ENCODE results near the gene FAF1. TPM values are rescaled to one million over a fixed set of nuclear protein-coding genes. Genes with fewer than 3 reads are reported as not detected.
A peak's percentile ranks its signal among the peaks of the same experiment; 100 is the strongest.

Gene FAF1
- total RNA-seq, 1 experiment from 2014 or later: 78.7 TPM

DNA sequence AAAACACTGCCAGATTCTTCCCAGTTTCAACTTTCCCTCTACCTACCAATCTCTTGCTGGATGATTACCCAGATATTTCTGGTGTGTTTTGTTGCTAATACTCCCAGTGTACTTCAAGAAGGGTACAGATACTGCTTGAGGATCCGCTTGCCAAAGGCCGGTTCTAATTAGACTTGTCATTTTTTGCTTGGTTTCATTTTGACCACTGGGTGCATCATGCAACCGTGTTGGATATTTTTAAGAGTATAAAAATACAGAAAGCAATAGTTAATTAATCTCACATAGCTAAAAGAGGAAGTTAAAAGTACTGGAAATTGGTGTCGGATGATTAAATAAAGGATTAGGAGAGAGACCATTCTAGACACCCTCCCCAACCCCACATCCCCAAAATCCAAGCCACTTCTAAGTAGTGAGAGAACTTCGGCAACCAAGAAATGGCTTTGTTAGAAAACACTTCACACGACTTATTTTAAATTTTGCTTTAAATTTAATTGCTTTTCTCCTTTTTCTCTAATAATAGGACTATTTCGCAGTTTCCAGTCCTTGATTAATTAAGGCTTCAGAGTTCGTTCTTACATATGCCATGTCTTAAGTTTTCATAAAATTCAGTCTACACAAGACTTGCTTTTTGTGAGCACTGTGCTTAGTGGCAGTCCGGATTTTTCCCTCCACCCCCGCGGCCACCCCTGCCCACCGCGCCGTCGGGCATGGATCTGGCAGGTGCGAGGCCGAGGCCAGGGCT is 7.5 kb upstream of the FAF1 start:
- TF ChIP-seq, protein P1, sequence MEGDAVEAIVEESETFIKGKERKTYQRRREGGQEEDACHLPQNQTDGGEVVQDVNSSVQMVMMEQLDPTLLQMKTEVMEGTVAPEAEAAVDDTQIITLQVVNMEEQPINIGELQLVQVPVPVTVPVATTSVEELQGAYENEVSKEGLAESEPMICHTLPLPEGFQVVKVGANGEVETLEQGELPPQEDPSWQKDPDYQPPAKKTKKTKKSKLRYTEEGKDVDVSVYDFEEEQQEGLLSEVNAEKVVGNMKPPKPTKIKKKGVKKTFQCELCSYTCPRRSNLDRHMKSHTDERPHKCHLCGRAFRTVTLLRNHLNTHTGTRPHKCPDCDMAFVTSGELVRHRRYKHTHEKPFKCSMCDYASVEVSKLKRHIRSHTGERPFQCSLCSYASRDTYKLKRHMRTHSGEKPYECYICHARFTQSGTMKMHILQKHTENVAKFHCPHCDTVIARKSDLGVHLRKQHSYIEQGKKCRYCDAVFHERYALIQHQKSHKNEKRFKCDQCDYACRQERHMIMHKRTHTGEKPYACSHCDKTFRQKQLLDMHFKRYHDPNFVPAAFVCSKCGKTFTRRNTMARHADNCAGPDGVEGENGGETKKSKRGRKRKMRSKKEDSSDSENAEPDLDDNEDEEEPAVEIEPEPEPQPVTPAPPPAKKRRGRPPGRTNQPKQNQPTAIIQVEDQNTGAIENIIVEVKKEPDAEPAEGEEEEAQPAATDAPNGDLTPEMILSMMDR (IDR thresholded peaks at IDR 0.05; ENCODE audit: insufficient read depth in 1 of 2, low read depth in 1 of 2, low read length in 1 of 2, severe bottlenecking in 1 of 2, unreplicated experiment in 1 of 2): peak in 1 of 2 experiments; percentile 30
- intact Hi-C loops (cut with micrococcal nuclease; ENCODE audit: unreplicated experiment): loop anchor here (1.0 to 10.0 kb wide), 4 partner anchors 7 to 193 kb away; partner anchors contain the start of gene FAF1
- Mint-ChIP-seq H3K36me3 (ENCODE audit: insufficient read depth, unreplicated experiment) (no peaks in the 10 kb centered on the region), H3K27ac (ENCODE audit: unreplicated experiment) (no peak overlapping the region), H3K9me3 (ENCODE audit: unreplicated experiment) (no peaks in the 10 kb centered on the region), H3K4me1 (ENCODE audit: low read depth, unreplicated experiment) (no peaks in the 10 kb centered on the region), H3K4me3 (ENCODE audit: unreplicated experiment) (peak overlapping the region; percentile 81), H3K27me3 (ENCODE audit: insufficient read depth, unreplicated experiment) (no peaks in the 10 kb centered on the region)
- H3K4me3 ChIP-seq (ENCODE audit: low read depth, low read length): peak overlapping the region; percentile 79
- no peaks in the 10 kb centered on the region for H3K36me3 ChIP-seq (ENCODE audit: control insufficient read depth, insufficient read depth, low read length)
- ChIA-PET CTCF (interaction anchor here (1.8 kb wide), 1 partner anchor 38 kb away, joined by 9 read pairs; no protein-coding TSS in a partner anchor), POLR2A (interaction anchor here (0.6 kb wide), 1 partner anchor 96 kb away, joined by 8 read pairs; no protein-coding TSS in a partner anchor)
- TSS peak; percentile 55 for BruUV-seq (replicated peaks)
- H3K27me3 ChIP-seq (replicated peaks; ENCODE audit: control insufficient read depth, insufficient read depth, low read length): no peaks in the 10 kb centered on the region
- H3K4me1 ChIP-seq: no peaks in the 10 kb centered on the region
- H3K9me3 ChIP-seq: no peaks in the 10 kb centered on the region
- DNase-seq: no peak

DNA sequence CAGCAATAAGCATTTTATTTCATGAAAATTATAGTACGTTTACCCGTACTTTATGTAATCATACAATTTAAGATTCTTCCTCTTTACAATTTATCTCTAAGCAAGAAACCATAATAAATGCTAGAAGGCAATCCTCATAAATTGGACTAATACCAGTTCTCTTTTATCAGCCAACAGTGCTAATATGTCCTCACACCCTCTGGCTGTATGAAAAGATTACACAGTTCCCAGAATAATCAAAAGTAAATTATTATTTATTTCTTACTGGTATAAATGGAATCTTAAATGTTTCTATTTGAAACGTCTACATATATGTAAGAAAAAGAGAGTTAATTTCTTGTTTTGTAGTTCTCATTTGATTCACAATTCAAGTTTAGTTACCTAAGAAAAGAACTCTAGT is 6.9 kb upstream of the FAF1 start:
- intact Hi-C loops (cut with micrococcal nuclease; ENCODE audit: unreplicated experiment): loop anchor here (5.0 to 10.0 kb wide), 2 partner anchors 40 to 192 kb away; no protein-coding TSS in a partner anchor
- POLR2A ChIA-PET: no interaction called here
- no peaks in the 10 kb centered on the region for H3K9me3 ChIP-seq
- Mint-ChIP-seq H3K4me3 (ENCODE audit: unreplicated experiment) (peak overlapping the region; percentile 81), H3K27me3 (ENCODE audit: insufficient read depth, unreplicated experiment) (no peaks in the 10 kb centered on the region), H3K9me3 (ENCODE audit: unreplicated experiment) (no peaks in the 10 kb centered on the region), H3K4me1 (ENCODE audit: low read depth, unreplicated experiment) (no peaks in the 10 kb centered on the region), H3K27ac (ENCODE audit: unreplicated experiment) (no peak overlapping the region), H3K36me3 (ENCODE audit: insufficient read depth, unreplicated experiment) (no peaks in the 10 kb centered on the region)
- no TSS peak for BruUV-seq (replicated peaks)
- no peak overlapping the region for H3K4me3 ChIP-seq (ENCODE audit: low read depth, low read length)
- TF ChIP-seq, protein P1 (IDR thresholded peaks at IDR 0.05; ENCODE audit: insufficient read depth in 1 of 2, low read depth in 1 of 2, low read length in 1 of 2, severe bottlenecking in 1 of 2, unreplicated experiment in 1 of 2): no peak
- no peaks in the 10 kb centered on the region for H3K36me3 ChIP-seq (ENCODE audit: control insufficient read depth, insufficient read depth, low read length)
- CTCF ChIA-PET: no interaction called here
- H3K4me1 ChIP-seq: no peaks in the 10 kb centered on the region
- DNase-seq: no peak
- H3K27me3 ChIP-seq (replicated peaks; ENCODE audit: control insufficient read depth, insufficient read depth, low read length): no peaks in the 10 kb centered on the region

DNA sequence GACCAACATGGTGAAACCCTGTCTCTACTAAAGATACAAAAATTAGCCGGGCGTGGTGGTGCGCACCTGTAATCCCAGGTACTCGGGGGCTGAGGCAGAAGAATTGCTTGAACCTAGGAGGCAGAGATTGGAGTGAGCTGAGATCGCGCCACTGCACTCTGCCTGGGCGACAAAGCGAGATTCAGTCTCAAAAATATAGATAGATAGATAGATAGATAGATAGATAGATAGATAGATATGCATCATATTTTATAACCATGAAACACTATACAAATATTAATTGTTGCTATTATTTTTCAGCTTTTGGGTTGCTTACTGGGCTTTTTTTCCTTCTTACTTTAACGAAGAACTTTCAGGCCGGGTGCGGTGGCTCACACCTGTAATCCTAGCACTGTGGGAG is 4.8 kb upstream of the FAF1 start:
- Mint-ChIP-seq H3K9me3 (ENCODE audit: unreplicated experiment) (no peaks in the 10 kb centered on the region), H3K4me1 (ENCODE audit: low read depth, unreplicated experiment) (no peaks in the 10 kb centered on the region), H3K36me3 (ENCODE audit: insufficient read depth, unreplicated experiment) (peaks cover 6% of the 10 kb centered on the region), H3K27me3 (ENCODE audit: insufficient read depth, unreplicated experiment) (no peaks in the 10 kb centered on the region), H3K27ac (ENCODE audit: unreplicated experiment) (no peak overlapping the region), H3K4me3 (ENCODE audit: unreplicated experiment) (no peak overlapping the region)
- Histone ChIP-seq H3K27me3 (replicated peaks; ENCODE audit: control insufficient read depth, insufficient read depth, low read length) (no peaks in the 10 kb centered on the region), H3K4me3 (ENCODE audit: low read depth, low read length) (no peak overlapping the region), H3K4me1 (no peaks in the 10 kb centered on the region), H3K9me3 (no peaks in the 10 kb centered on the region), H3K36me3 (ENCODE audit: control insufficient read depth, insufficient read depth, low read length) (no peaks in the 10 kb centered on the region)
- intact Hi-C loops (cut with micrococcal nuclease; ENCODE audit: unreplicated experiment): loop anchor here (5.0 to 10.0 kb wide), 2 partner anchors 38 to 190 kb away; no protein-coding TSS in a partner anchor
- TF ChIP-seq, protein P1 (IDR thresholded peaks at IDR 0.05; ENCODE audit: insufficient read depth in 1 of 2, low read depth in 1 of 2, low read length in 1 of 2, severe bottlenecking in 1 of 2, unreplicated experiment in 1 of 2): no peak
- BruUV-seq (replicated peaks): no TSS peak
- ChIA-PET CTCF (no interaction called here), POLR2A (no interaction called here)
- no peak for DNase-seq
